Stimulated activated naive B cell treated with anti-CD40 and anti-IgM and Interleukin-4, amounts not matched to agents 10 μg/mL and 1 μg/mL and 100 μg/mL, for 72 hours (primary cell): Measurements from ENCODE around the gene WSCD2.

Experiments used
- ATAC-seq, 2 donors: fragments of 150-1000 bp; cut with Tn5 transposase; replicated peaks; 2 replicates each; pipeline ENCODE4 v1.10.0; 2021; ENCODE audit warnings: moderate library complexity in 1 of 2
- DNase-seq: peaks from one replicate; pipeline ENCODE4 v3.0.0; 2021
- H3K27ac Mint-ChIP-seq: one replicate; pipeline ENCODE4 v1.8.0; 2022; ENCODE audit warnings: mild to moderate bottlenecking, mixed read lengths
- H3K27me3 Mint-ChIP-seq, 2 donors: one replicate each; pipeline ENCODE4 v1.8.0; 2022; ENCODE audit warnings: mixed read lengths in 2 of 2
- H3K36me3 Mint-ChIP-seq, 2 donors: one replicate each; pipeline ENCODE4 v1.8.0; 2022; ENCODE audit warnings: mixed read lengths in 2 of 2, mild to moderate bottlenecking in 1 of 2
- H3K4me1 Mint-ChIP-seq, 2 donors: one replicate each; pipeline ENCODE4 v1.8.0; 2022; ENCODE audit warnings: mixed read lengths in 2 of 2, mild to moderate bottlenecking in 1 of 2
- H3K4me3 Mint-ChIP-seq, 2 donors: one replicate each; pipeline ENCODE4 v1.8.0; 2022; ENCODE audit warnings: mild to moderate bottlenecking in 2 of 2, mixed read lengths in 2 of 2, moderate library complexity in 1 of 2
- H3K9me3 Mint-ChIP-seq, 2 donors: one replicate each; pipeline ENCODE4 v1.8.0; 2022; ENCODE audit warnings: mixed read lengths in 2 of 2, mild to moderate bottlenecking in 1 of 2

Gene WSCD2

GRCh38 chr12:108287227-108287626, 158.1 kb downstream of the WSCD2 start:
- Mint-ChIP-seq H3K4me1 (no peaks in the 10 kb centered on the region), H3K27me3 (peaks cover 27 to 33% of the 10 kb centered on the region in 2 donors), H3K9me3 (peaks cover 0 to 2% of the 10 kb centered on the region in 2 donors), H3K4me3 (no peak overlapping the region), H3K36me3 (no peaks in the 10 kb centered on the region), H3K27ac (no peak overlapping the region)
- DNase-seq (no peak), ATAC-seq (no peak)

DNA sequence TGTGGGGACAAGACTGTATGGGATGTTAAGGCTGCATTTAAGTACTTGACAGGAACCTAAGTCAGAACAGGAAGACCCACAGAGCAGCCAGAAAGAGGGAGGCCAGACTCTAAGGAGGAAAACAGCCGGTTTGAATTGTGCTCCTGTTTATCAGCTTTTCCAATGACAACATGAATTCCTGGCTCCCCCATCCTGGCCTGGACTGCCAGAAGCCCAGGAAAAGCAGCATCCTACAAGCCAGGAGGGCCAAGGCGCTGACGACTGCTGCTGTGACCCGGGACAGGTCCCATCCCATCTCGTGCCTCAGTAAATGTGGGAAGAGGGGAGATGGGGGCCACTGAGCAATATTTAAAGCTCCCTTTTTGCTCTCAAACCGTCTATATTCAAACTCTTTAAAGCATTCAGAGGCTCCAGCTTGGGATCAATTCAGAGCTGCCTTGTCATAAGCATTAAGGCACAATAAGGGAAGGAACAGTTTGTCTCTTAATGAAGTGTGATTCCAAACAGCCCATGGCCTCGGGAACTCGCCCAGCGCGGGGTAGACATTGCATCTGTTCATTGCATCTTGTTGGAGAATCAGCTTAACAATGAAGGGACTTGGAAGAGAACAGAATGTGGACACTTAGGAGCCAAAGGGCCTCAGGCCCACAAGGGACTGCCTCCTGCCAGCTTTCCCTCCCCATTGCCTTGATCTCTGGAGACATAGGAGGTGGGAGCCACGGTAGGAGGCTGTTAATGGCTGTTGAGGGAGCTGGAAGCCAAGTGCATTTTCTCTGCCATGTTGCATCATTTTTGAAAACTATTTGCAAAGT, 160.5 kb downstream of the WSCD2 start:
- DNase-seq = no peak
- Mint-ChIP-seq H3K27me3 (peaks cover 25 to 33% of the 10 kb centered on the region in 2 donors), H3K9me3 (peaks cover 0 to 4% of the 10 kb centered on the region in 2 donors), H3K4me1 (no peaks in the 10 kb centered on the region), H3K36me3 (no peaks in the 10 kb centered on the region), H3K27ac (no peak overlapping the region), H3K4me3 (no peak overlapping the region)
- ATAC-seq = no peak

DNA sequence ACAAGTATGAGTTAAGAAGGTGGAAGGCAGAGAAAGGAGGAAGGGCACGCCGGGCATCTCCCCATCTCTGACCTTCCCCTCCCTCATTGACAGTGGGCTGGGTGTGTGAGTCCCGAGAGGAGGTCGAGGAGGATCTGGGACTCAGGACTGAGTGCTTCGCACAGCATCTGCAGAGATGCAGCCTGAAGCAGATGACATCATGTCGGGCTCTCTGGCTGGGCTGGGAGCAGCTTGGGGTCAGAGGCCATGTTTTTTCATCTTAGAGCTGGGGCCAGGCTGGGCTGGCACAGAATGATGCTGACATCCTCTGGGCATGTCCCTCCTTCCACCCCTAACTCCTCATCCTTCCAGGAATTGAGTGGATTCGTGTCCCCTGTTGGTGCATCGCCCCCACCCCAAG, 166.6 kb downstream of the WSCD2 start:
- DNase-seq = no peak
- ATAC-seq = no peak
- no peak overlapping the region for H3K27ac Mint-ChIP-seq
- peaks cover 0 to 7% of the 10 kb centered on the region in 2 donors for H3K4me1 Mint-ChIP-seq
- no peak overlapping the region for H3K4me3 Mint-ChIP-seq
- no peaks in the 10 kb centered on the region for H3K36me3 Mint-ChIP-seq
- H3K9me3 Mint-ChIP-seq = peaks cover 2 to 4% of the 10 kb centered on the region in 2 donors
- H3K27me3 Mint-ChIP-seq = peaks cover 18 to 22% of the 10 kb centered on the region in 2 donors

DNA sequence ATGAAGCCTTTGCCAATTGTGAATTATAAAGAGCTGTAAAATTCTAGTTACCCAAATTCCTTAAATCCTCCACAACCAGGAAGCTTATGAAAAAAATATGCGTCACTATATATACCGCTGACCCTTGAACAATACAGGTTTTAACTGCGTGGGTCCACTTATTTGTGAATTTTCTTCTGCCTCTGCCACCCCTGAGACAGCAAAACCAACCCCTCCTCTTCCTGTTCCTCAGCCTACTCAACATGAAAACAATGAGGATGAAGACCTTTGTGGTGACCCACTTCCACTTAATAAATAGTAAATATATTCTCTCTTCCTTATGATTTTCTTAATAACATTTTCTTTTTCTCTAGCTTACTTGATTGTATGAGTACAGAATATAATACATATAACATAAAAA, 167.9 kb downstream of the WSCD2 start:
- H3K36me3 Mint-ChIP-seq = no peaks in the 10 kb centered on the region
- DNase-seq (no peak), ATAC-seq (no peak)
- H3K9me3 Mint-ChIP-seq = peaks cover 7% of the 10 kb centered on the region in 2 donors
- no peak overlapping the region for H3K27ac Mint-ChIP-seq
- peaks cover 19 to 30% of the 10 kb centered on the region in 2 donors for H3K27me3 Mint-ChIP-seq
- no peak overlapping the region for H3K4me3 Mint-ChIP-seq
- H3K4me1 Mint-ChIP-seq = peaks cover 0 to 7% of the 10 kb centered on the region in 2 donors

GRCh38 chr12:108297424-108297823, 168.3 kb downstream of the WSCD2 start:
- no peak overlapping the region for H3K27ac Mint-ChIP-seq
- H3K36me3 Mint-ChIP-seq = no peaks in the 10 kb centered on the region
- H3K4me3 Mint-ChIP-seq = no peak overlapping the region
- peaks cover 15 to 30% of the 10 kb centered on the region in 2 donors for H3K27me3 Mint-ChIP-seq
- no peak for DNase-seq
- no peak for ATAC-seq
- peaks cover 0 to 7% of the 10 kb centered on the region in 2 donors for H3K4me1 Mint-ChIP-seq
- peaks cover 6 to 8% of the 10 kb centered on the region in 2 donors for H3K9me3 Mint-ChIP-seq

- Mint-ChIP-seq H3K27me3 (peaks cover 14 to 28% of the 10 kb centered on the region in 2 donors), H3K4me3 (no peak overlapping the region), H3K9me3 (peaks cover 5 to 8% of the 10 kb centered on the region in 2 donors), H3K27ac (peak overlapping the region; percentile 4), H3K4me1 (peaks cover 0 to 7% of the 10 kb centered on the region in 2 donors), H3K36me3 (no peaks in the 10 kb centered on the region)
- DNase-seq (no peak), ATAC-seq (peak; percentile 78 to 89)
These were observed 169.0 kb downstream of the WSCD2 start for GRCh38 chr12:108297895-108298760.

DNA sequence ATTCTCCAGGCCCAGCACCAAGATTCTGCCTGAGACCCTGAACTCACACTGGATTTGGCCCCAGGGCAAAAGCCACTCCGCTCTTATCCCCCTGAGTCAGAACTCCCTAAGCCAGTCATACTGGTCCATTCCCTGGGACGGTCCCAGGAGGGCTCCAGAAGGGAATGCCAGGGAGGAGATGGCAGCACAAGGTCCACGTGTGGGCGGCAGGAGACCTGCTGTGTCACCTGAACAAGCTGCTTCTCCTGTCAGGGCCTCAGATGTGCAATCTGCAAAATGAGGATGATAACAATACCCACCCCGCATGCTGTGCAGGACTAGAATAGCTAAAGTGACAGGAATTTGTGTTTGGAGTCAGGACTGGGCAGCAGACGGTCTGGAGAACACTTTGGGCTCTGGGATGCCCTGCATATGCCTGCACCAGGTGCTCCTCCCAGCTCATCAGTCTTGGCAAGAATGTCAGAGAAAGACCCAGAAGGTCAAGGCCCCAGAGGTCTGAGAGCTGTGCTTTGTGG, 169.7 kb downstream of the WSCD2 start:
- H3K36me3 Mint-ChIP-seq = no peaks in the 10 kb centered on the region
- peaks cover 5 to 8% of the 10 kb centered on the region in 2 donors for H3K9me3 Mint-ChIP-seq
- no peak overlapping the region for H3K27ac Mint-ChIP-seq
- H3K27me3 Mint-ChIP-seq = peaks cover 14 to 28% of the 10 kb centered on the region in 2 donors
- H3K4me3 Mint-ChIP-seq = no peak overlapping the region
- ATAC-seq (no peak), DNase-seq (no peak)
- H3K4me1 Mint-ChIP-seq = peaks cover 0 to 7% of the 10 kb centered on the region in 2 donors

GRCh38 chr12:108299516-108299915, 170.4 kb downstream of the WSCD2 start:
- Mint-ChIP-seq H3K4me1 (peaks cover 0 to 7% of the 10 kb centered on the region in 2 donors), H3K4me3 (no peak overlapping the region), H3K9me3 (peaks cover 5 to 8% of the 10 kb centered on the region in 2 donors), H3K27me3 (peaks cover 14 to 32% of the 10 kb centered on the region in 2 donors), H3K27ac (peak overlapping the region; percentile 16), H3K36me3 (no peaks in the 10 kb centered on the region)
- ATAC-seq = no peak
- DNase-seq = no peak
